ENCODE measurements around the gene DCBLD2. TPM values are rescaled to one million over a fixed set of nuclear protein-coding genes. Genes with fewer than 3 reads are reported as not detected.
"Not testable (repeated sequence)": the region's sequence is repeated elsewhere in the genome, so short reads cannot be mapped to it uniquely, and the experiment has no call there.

Gene DCBLD2
- polyA plus RNA-seq, 3 donors: 2.8 to 7.8 (median 6.0) TPM

- WGBS, 3 donors: 89 to 90% (median 90%) methylated on average over 8 of the region's 8 CpGs
- no peak overlapping the region for H3K27ac ChIP-seq (ENCODE audit: low read depth, low read length)
Observed at GRCh38 chr3:98894791-98895576, 6.5 kb downstream of the DCBLD2 start.

- no peak overlapping the region for H3K27ac ChIP-seq (ENCODE audit: low read depth, low read length)
- WGBS, 3 donors: 31 to 44% (median 33%) methylated on average over 3 of the region's 3 CpGs
Observed at GRCh38 chr3:98893740-98894139, 7.8 kb downstream of the DCBLD2 start.

GRCh38 chr3:98892263-98892662, 9.2 kb downstream of the DCBLD2 start:
- WGBS, 3 donors: 91 to 100% (median 93%) methylated on average over 3 of the region's 3 CpGs
- H3K27ac ChIP-seq (ENCODE audit: low read depth, low read length): no peak overlapping the region

- 56 to 58% (median 58%) methylated on average over 3 of the region's 3 CpGs for WGBS, 3 donors
- H3K27ac ChIP-seq (ENCODE audit: low read depth, low read length): peak overlapping the region; percentile 52
Observed at GRCh38 chr3:98890965-98891910, 10.3 kb downstream of the DCBLD2 start.

- H3K27ac ChIP-seq (ENCODE audit: low read depth, low read length): no peak overlapping the region
- WGBS, 3 donors: 69 to 97% (median 70%) methylated on average over 1 of the region's 1 CpG
Observed at GRCh38 chr3:98890181-98890835, 11.2 kb downstream of the DCBLD2 start.

GRCh38 chr3:98887684-98888083, 13.8 kb downstream of the DCBLD2 start:
- H3K27ac ChIP-seq (ENCODE audit: low read depth, low read length): no peak overlapping the region
- 89 to 95% (median 89%) methylated on average over 1 of the region's 1 CpG for WGBS, 3 donors

- WGBS, 3 donors: 47 to 71% (median 48%) methylated on average over 2 of the region's 2 CpGs
Observed at GRCh38 chr3:98886525-98886924, 15.0 kb downstream of the DCBLD2 start.

GRCh38 chr3:98885851-98886250, 15.6 kb downstream of the DCBLD2 start:
- WGBS, 3 donors: 67 to 75% (median 70%) methylated on average over 1 of the region's 1 CpG
- H3K27ac ChIP-seq (ENCODE audit: low read depth, low read length): no peak overlapping the region

More at GRCh38 chr3:98886525-98886924, 15.0 kb downstream of the DCBLD2 start:
- H3K27ac ChIP-seq (ENCODE audit: low read depth, low read length): no peak overlapping the region

- H3K27ac ChIP-seq (ENCODE audit: low read depth, low read length): no peak overlapping the region
- 47 to 55% (median 50%) methylated on average over 6 of the region's 6 CpGs for WGBS, 3 donors
Observed at GRCh38 chr3:98884675-98885371, 16.7 kb downstream of the DCBLD2 start.

GRCh38 chr3:98882614-98883333, 18.7 kb downstream of the DCBLD2 start:
- 94 to 97% (median 96%) methylated on average over 4 to 5 of the region's 5 CpGs for WGBS, 3 donors

GRCh38 chr3:98877132-98877531, 24.4 kb downstream of the DCBLD2 start:
- H3K27ac ChIP-seq (ENCODE audit: low read depth, low read length): no peak overlapping the region
- 73 to 95% (median 92%) methylated on average over 2 of the region's 2 CpGs for WGBS, 3 donors

More at GRCh38 chr3:98882614-98883333, 18.7 kb downstream of the DCBLD2 start:
- H3K27ac ChIP-seq (ENCODE audit: low read depth, low read length): not testable (repeated sequence)

GRCh38 chr3:98875535-98875934, 26.0 kb downstream of the DCBLD2 start:
- no peak overlapping the region for H3K27ac ChIP-seq (ENCODE audit: low read depth, low read length)
- 70 to 76% (median 72%) methylated on average over 3 of the region's 3 CpGs for WGBS, 3 donors

GRCh38 chr3:98874602-98875249, 26.8 kb downstream of the DCBLD2 start:
- no peak overlapping the region for H3K27ac ChIP-seq (ENCODE audit: low read depth, low read length)
- 85 to 90% (median 89%) methylated on average over 6 of the region's 6 CpGs for WGBS, 3 donors

GRCh38 chr3:98869391-98869790, 32.1 kb downstream of the DCBLD2 start:
- H3K27ac ChIP-seq (ENCODE audit: low read depth, low read length): no peak overlapping the region
- 82 to 92% (median 85%) methylated on average over 3 of the region's 3 CpGs for whole genome bisulfite sequencing, 3 donors

GRCh38 chr3:98857971-98858370, 43.5 kb downstream of the DCBLD2 start:
- 97 to 98% (median 97%) methylated on average over 21 of the region's 21 CpGs for WGBS, 3 donors

GRCh38 chr3:98857258-98857657, 44.2 kb downstream of the DCBLD2 start:
- not testable (repeated sequence) for H3K27ac ChIP-seq (ENCODE audit: low read depth, low read length)
- WGBS, 3 donors: 95 to 97% (median 97%) methylated on average over 9 of the region's 9 CpGs

More at GRCh38 chr3:98857971-98858370, 43.5 kb downstream of the DCBLD2 start:
- H3K27ac ChIP-seq (ENCODE audit: low read depth, low read length): not testable (repeated sequence)

GRCh38 chr3:98856724-98857123, 44.8 kb downstream of the DCBLD2 start:
- H3K27ac ChIP-seq (ENCODE audit: low read depth, low read length): no peak overlapping the region
- WGBS, 3 donors: 95 to 98% (median 97%) methylated on average over 8 of the region's 8 CpGs
